ENCODE data around the gene ASF1B.

ASF1B gene

DNA sequence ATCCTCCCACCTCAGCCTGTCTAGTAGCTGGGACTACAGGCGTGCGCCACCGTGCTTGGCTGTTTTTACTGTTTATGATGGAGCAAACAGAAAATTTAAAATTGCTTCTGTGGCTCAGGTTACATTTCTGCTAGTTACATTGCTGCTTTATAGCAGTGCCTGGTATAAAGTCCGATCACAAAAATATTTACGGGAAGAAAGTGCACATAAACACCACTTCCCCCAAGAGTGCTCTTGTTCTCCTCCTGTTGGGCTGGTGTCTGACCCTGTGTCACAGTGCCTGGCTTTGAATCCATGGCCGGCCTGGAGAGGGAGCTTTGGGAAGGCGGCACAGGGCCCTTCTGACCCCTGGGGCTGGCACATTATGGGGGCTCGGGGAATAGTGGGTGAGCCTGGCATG is 30.7 kb downstream of the ASF1B start:
- DNase-seq (ENCODE audit: extremely low spot score): no peak
- TF ChIP-seq, protein P1, sequence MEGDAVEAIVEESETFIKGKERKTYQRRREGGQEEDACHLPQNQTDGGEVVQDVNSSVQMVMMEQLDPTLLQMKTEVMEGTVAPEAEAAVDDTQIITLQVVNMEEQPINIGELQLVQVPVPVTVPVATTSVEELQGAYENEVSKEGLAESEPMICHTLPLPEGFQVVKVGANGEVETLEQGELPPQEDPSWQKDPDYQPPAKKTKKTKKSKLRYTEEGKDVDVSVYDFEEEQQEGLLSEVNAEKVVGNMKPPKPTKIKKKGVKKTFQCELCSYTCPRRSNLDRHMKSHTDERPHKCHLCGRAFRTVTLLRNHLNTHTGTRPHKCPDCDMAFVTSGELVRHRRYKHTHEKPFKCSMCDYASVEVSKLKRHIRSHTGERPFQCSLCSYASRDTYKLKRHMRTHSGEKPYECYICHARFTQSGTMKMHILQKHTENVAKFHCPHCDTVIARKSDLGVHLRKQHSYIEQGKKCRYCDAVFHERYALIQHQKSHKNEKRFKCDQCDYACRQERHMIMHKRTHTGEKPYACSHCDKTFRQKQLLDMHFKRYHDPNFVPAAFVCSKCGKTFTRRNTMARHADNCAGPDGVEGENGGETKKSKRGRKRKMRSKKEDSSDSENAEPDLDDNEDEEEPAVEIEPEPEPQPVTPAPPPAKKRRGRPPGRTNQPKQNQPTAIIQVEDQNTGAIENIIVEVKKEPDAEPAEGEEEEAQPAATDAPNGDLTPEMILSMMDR (IDR thresholded peaks at IDR 0.05; ENCODE audit: control extremely low read depth, extremely low read depth, low read depth, missing control alignments): no peak
- ChIA-PET CTCF (interaction anchor here (10.0 kb wide), 1 partner anchor 9 kb away, joined by 48 read pairs; a partner anchor contains a TSS), POLR2A (interaction anchor here (1.0 kb wide), 1 partner anchor 14 kb away, joined by 3 read pairs; no protein-coding TSS in a partner anchor)

DNA sequence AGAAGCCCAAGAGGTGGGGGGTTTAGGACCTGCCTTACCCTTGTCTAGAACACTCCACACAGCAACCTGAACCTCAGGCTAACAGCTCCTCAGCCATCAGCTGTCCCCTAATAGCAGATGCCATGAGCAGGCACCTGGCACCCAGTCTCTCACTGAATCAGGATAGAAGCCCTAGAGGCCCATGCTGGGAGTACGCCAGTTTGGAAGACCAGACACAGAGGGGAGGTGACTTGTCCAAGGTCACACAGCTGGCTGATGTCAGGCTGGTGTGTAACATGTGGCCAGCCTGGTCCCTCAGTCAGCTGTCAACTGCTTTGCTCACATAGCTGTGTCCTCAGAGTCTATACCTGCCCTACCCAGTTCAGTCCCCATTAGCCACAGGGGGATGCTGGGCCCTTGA is 33.1 kb downstream of the ASF1B start:
- ChIA-PET CTCF (interaction anchor here (0.9 to 10.0 kb wide), 5 partner anchors 9 to 33 kb away, joined by 3 to 48 read pairs (median 5); partner anchors contain the start of genes ASF1B, MISP3 and PRKACA), POLR2A (no interaction called here)
- DNase-seq (ENCODE audit: extremely low spot score): no peak
- TF ChIP-seq, protein P1 (IDR thresholded peaks at IDR 0.05; ENCODE audit: control extremely low read depth, extremely low read depth, low read depth, missing control alignments): no peak

DNA sequence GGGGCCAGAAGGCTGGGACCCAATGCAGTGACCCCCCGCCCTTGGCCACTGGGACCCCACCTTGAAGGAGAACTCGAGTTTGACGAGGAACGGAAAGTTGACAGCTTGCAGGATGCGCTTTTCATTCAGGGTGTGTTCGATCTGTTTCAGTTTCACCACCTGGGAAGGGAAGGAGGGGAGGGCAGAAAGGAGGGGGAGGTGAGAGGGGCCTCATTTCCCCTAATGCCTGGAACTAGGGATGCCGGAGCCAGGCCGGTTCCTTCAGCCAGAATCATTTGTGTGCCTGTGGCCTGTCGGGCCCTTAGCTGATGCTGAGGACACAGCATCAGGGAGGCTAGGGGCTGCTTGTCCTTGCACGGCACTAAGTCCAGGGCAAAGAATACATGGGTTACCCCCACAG is 33.6 kb downstream of the ASF1B start:
- ChIA-PET POLR2A (no interaction called here), CTCF (interaction anchor here (0.9 to 10.0 kb wide), 5 partner anchors 8 to 34 kb away, joined by 3 to 48 read pairs (median 5); partner anchors contain the start of genes ASF1B, MISP3 and PRKACA)
- TF ChIP-seq, protein P1 (IDR thresholded peaks at IDR 0.05; ENCODE audit: control extremely low read depth, extremely low read depth, low read depth, missing control alignments): no peak
- DNase-seq (ENCODE audit: extremely low spot score): no peak

DNA sequence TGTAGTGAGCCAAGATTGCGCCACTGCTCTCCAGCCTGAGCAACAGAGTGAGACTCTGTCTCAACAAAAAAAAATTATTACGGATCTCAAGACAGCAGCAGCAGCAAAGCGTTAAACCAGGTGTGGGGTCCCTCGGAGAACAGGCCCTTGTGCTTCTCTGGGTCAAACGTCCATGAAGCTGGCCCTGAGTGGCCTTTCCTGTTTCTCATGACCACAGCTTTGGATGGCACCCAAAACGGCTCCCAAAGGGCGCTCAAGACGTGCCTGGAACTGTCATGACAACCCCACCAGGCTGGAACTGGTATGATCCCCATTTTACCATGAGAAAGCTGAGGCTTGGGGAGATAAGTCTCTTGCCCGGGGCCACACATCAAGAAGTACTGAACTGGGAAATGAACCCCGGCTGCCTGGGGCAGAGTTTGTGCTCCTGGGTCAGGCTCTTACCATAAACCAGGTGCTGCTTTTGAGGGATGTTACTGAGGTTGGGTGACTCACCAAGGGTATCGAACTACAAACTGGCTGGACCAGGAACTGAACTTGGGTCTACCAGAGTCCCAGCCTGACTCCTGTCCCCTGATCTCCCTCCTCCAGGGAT is 34.2 kb downstream of the ASF1B start:
- TF ChIP-seq, protein P1 (IDR thresholded peaks at IDR 0.05; ENCODE audit: control extremely low read depth, extremely low read depth, low read depth, missing control alignments): no peak
- CTCF ChIA-PET: interaction anchor here (1.2 to 10.0 kb wide), 4 partner anchors 10 to 1124 kb away, joined by 3 to 48 read pairs (median 5); partner anchors contain the start of gene ASF1B
- no peak for DNase-seq (ENCODE audit: extremely low spot score)
- POLR2A ChIA-PET: no interaction called here

DNA sequence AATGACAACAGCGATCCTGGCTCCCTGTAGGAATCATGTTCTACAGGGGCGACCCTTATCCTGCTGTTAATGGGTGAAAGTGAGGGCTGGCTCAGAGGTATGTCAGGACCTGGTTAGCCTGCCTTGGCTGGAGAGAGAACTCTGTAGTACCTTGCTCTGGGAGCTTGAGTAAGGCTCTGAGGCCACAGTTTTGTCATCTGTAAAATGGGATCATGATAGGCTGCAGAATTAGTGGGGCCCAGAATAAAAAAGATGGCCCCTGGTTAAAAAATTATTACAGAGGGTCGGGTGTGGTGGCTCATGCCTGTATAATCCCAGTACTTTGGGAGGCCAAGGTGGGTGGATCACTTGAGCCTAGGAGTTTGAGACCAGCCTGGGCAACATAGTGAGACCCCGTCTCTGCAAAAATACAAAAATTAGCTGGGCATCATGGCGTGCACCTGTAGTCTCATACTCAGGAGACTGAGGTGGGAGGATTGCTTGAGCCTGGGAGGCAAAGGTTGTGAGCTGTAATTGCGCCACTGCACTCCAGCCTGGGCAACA is 35.3 kb downstream of the ASF1B start:
- DNase-seq (ENCODE audit: extremely low spot score): no peak
- ChIA-PET POLR2A (no interaction called here), CTCF (interaction anchor here (1.2 to 10.0 kb wide), 4 partner anchors 9 to 1123 kb away, joined by 3 to 48 read pairs (median 4); a partner anchor contains a TSS)
- TF ChIP-seq, protein P1 (IDR thresholded peaks at IDR 0.05; ENCODE audit: control extremely low read depth, extremely low read depth, low read depth, missing control alignments): no peak

DNA sequence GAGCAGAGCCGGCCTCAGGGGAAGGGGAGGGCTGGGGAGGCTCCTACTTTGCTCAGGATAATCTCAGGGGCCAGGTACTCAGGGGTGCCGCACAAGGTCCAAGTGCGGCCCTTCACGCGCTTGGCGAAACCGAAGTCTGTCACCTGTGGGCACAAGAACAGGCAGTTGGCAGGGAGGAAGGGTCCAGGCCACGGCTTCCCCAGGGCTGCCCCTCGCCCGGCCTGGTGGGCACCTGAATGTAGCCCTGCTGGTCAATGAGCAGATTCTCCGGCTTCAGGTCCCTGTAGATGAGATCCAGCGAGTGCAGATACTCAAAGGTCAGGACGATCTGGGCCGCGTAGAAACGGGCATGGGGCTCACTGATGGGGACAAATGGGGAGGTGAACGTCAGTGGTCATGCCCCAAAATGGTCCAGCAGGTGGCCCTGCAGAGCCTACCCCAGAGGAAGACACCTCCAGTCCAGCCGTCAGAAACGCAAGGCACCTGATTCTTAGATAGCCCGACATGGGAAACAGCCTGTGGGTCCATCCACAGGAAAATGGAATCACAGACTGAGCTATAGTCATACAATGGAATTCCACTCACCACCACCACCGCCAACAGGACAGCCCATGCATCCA is 38.7 kb downstream of the ASF1B start:
- POLR2A ChIA-PET: no interaction called here
- TF ChIP-seq, protein P1 (IDR thresholded peaks at IDR 0.05; ENCODE audit: control extremely low read depth, extremely low read depth, low read depth, missing control alignments): peak; percentile 9
- CTCF ChIA-PET: interaction anchor here (10.0 kb wide), 1 partner anchor 17 kb away, joined by 48 read pairs; a partner anchor contains a TSS
- no peak for DNase-seq (ENCODE audit: extremely low spot score)

Measured in GM10248 (cell line).